Measurements from ENCODE around the gene TMTC1. TPM values are rescaled to one million over a fixed set of nuclear protein-coding genes. Genes with fewer than 3 reads are reported as not detected.

TMTC1 gene
- total RNA-seq, 1 donor from 2014 or later: not detected

DNA sequence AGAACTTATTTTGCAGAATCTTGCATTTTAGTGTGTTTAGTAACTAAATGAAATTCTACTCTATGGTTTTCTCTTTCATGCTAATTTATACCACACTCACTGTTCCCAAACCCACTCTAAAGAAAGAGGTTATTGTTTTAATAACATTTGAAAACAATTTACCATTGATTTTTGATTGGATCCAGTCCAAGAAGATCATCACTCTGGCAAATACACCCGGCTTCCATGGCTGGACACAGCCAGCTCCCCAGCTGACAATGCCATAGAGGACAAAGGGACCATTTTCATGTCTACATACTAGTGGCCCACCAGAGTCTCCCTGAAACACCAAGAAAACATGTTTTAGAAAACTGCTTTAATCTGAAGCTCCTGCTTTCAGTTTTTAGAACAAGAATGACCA is 328.7 kb downstream of the TMTC1 start:
- ATAC-seq (ENCODE audit: low read depth) (no peak), DNase-seq (no peak)
- TF ChIP-seq, protein P1, sequence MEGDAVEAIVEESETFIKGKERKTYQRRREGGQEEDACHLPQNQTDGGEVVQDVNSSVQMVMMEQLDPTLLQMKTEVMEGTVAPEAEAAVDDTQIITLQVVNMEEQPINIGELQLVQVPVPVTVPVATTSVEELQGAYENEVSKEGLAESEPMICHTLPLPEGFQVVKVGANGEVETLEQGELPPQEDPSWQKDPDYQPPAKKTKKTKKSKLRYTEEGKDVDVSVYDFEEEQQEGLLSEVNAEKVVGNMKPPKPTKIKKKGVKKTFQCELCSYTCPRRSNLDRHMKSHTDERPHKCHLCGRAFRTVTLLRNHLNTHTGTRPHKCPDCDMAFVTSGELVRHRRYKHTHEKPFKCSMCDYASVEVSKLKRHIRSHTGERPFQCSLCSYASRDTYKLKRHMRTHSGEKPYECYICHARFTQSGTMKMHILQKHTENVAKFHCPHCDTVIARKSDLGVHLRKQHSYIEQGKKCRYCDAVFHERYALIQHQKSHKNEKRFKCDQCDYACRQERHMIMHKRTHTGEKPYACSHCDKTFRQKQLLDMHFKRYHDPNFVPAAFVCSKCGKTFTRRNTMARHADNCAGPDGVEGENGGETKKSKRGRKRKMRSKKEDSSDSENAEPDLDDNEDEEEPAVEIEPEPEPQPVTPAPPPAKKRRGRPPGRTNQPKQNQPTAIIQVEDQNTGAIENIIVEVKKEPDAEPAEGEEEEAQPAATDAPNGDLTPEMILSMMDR (IDR thresholded peaks at IDR 0.05): no peak
- intact Hi-C loops (cut with micrococcal nuclease): no loop called here
- Mint-ChIP-seq H3K4me3 (no peak overlapping the region), H3K27me3 (no peaks in the 10 kb centered on the region), H3K4me1 (no peaks in the 10 kb centered on the region), H3K36me3 (ENCODE audit: low read depth) (no peaks in the 10 kb centered on the region), H3K9me3 (no peaks in the 10 kb centered on the region), H3K27ac (no peak overlapping the region)
- CTCF ChIA-PET: no interaction called here
- POLR2A ChIA-PET: no interaction called here

DNA sequence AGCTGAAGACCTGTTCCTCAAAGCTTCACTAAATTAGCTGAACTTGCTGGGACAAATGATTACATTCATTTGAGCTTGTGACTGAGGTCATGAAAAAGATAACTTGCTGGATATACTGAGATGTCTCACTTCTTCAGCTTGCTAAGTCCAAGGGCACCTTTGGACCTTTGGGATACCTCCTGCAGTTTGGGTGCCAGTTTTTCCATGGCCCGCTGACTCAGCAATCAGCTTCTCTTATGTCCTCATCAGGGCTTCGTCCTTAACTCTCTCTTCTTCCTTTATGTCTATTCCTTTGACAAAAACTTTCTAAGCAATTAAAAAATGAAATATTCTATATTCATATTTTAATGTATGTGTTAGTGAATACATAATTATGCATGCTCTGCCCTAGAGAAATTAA is 331.9 kb downstream of the TMTC1 start:
- Mint-ChIP-seq H3K36me3 (ENCODE audit: low read depth) (no peaks in the 10 kb centered on the region), H3K4me3 (no peak overlapping the region), H3K27me3 (no peaks in the 10 kb centered on the region), H3K27ac (no peak overlapping the region), H3K9me3 (no peaks in the 10 kb centered on the region), H3K4me1 (no peaks in the 10 kb centered on the region)
- intact Hi-C loops (cut with micrococcal nuclease): no loop called here
- no peak for ATAC-seq (ENCODE audit: low read depth)
- no peak for DNase-seq
- ChIA-PET CTCF (no interaction called here), POLR2A (no interaction called here)
- TF ChIP-seq, protein P1 (IDR thresholded peaks at IDR 0.05): no peak
